Limb (tissue), 2 donors: ENCODE results near the gene ZNRF1.
A peak's percentile ranks its signal among the peaks of the same experiment; 100 is the strongest.
"Not testable (repeated sequence)": the region's sequence is repeated elsewhere in the genome, so short reads cannot be mapped to it uniquely, and the experiment has no call there.

Experiments used
- DNase-seq, 2 donors: peaks; one replicate each; pipeline ENCODE4 v3.0.0-alpha.2; 2016; ENCODE audit errors: extremely low spot score in 2 of 2

Gene ZNRF1

DNA sequence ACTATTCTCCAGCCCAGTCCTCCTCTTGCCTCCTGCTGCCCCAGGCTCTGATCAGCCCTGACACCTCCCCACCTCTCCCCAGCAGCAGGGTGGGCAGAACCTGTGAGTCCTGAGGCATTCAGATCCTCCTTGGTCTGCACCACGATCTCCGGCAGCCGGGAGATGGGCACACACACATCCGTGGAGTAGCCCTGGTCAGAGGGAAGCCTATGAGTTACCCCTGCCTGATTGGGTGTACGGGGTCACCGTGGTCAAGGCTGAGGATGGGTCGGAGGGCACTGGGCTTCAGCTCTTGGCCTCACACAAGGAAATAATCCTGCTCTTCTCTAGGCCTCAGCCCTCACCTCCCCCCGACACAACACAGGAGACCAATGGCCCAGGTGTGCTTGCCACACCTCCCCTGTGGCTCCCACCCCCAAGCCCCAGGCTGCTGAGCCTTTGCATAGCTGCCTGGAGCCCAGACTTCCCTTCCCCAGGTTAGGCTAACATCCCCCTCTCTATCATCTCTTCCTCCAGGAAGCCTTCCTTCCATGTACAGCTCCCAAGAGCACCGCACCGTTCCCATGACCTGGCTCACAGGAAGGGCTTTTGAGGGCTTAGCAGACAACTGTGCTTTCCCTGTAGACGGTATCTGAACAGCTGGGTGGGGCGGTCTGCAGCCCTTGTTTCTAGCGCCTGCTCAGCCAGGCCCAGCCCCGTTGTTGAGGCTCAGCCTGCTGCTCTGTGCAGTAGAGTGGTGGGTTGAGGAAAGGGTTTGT is 114.1 kb downstream of the ZNRF1 start:
- no peak for DNase-seq

DNA sequence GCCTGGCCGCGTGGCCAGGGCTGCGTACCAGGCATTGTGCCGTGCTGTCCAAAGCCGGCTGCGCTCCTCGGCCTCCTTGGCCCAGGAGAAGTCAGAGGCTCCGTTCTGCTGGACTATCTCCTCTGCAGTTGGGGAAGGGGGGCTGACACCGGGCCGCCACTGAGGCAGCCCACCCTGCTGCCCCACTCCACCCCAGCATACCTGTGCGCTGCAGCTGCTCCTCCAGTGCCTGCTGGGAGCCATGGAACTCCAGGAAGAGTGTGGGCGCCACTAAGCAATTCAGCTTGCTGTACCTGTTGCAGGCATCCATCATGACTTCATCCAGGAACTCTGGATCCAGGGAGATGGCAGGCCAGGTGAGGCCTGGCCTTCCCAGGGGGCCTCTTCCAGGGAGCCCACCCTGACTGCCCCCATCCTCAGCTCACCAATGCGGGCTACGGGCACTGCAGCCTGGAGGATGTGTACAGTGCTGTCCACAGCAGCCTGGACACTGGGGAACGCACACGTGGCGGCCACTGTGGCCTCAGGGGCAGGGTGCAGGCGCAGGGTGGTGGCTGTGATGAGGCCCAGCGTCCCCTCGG is 114.8 kb downstream of the ZNRF1 start:
- no peak for DNase-seq

DNA sequence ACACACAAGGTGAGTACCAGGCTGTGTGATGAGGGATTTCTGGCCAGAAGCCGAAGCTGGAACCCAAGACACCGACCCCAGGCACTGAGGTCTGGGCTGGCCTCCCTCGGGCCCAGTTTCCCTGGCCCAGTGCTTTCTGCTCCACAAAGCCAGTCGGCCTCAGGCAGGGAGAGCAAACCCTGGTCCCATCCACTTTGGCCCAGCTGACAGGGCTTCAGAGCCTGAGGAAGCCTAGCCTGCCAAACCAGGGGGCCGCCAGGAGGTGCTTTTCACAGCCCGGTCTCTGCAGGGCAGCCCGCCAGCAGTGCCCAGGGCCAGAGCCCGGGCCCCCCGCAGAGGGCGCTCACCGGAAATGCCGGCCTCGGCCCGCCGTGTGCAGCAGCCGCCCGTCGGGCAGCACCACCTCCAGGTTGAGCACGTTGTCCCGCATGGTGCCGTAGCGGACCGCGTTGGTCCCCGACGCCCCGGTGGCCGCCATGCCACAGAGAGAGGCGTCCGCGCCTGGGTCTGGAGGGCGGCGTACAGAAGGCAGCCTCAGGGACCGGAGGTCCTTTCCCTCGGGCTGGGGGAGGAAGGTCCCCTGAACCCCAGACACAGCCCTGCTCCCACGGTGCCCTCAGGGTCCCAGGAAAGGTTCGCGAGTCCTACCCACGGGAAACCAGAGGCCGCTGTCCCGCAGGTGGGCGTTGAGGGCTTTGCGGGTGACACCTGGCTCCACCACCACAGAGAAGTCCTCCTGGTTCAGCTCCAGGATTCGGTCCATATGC is 115.5 kb downstream of the ZNRF1 start:
- no peak for DNase-seq

DNA sequence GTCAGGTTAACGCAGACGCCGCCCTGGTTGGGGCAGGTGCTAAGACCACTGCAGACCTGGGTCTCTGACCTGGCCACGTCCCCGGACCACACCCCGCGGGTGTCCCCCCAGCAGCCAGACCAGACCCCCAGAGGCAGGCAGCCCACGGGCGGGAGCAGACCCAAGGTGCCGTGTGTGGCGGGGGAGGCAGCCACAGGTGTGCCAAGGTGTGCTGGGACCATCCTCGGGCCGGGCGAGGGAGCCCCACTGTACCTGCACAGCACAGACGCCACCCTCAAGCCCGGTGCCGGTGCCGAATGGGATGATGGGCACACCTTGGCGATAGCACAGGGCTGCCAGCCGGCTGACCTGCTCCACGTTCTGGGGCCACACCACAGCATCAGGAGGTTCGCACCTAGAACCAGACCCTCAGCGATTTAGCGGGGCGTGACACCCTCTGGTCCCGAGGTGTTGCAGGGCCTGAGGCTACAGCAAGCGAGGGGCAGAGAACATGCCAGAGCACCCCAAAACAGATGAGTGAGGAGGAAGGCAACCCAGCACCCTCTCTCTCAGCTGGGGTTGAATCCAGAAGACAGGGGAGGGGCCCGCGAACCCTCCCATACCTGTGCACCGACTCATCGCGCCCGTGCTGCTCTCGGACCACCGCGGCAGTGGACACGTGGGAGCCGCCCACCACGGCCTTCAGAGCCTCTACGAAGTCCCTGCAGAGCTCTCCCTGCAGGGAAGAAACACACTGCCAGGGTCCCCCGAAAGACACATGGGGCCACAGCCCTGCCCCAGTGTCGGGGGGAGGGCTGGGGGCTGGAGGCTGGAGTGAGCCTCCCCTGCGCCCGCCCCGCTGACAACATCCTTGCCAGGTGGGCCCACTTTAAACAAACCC is 116.4 kb downstream of the ZNRF1 start:
- no peak for DNase-seq

DNA sequence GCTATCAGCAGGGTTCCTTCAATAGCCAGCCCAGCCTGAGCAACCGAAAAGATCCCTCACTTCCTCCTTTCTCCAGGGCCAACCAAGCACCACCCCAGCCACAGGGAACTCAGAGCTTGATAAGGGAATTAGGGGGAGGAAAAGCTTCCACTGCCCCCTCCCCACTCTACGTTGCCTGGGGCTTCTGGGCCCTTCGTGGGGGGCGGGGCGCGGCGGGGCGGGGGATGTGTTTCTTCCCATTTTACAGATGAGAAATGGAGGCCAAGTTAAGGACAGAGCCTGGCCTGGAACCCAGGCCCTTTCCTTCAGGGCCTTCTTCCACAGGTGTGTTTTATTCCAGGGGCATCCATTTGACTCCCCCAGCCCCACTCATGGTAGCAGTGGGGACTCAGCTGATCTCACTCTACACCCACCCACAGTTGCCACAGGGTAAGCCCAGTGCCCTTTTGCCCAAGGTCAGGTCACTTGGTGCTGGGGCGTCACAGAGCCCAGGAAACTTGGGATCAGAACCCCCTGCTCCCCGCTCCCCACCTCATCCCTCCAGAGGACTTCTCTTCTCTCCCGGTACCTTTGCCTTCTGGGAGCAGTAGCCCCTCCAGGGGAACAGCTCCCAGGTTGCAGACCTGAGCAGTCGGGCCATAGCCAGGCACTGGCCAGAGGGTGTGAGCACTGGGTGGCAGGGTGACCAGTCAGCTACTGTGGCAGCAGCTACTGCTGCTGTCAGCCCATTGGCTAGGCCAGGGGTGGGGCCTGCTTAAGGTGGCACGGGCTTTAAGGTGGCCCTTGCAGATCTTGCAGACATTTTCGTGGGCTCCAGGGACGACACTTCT is 117.5 kb downstream of the ZNRF1 start, which contains the start of gene LDHD:
Gene LDHD (minus strand): TSS at position 700 of the 830 bp plus-strand sequence. CDS start 60 bp downstream, at position 640.
- DNase-seq, result peak in 1 of 2 donors; percentile 53

- DNase-seq, result no peak
Measured at GRCh38 chr16:75116911-75117245, 118.1 kb downstream of the ZNRF1 start.

DNA sequence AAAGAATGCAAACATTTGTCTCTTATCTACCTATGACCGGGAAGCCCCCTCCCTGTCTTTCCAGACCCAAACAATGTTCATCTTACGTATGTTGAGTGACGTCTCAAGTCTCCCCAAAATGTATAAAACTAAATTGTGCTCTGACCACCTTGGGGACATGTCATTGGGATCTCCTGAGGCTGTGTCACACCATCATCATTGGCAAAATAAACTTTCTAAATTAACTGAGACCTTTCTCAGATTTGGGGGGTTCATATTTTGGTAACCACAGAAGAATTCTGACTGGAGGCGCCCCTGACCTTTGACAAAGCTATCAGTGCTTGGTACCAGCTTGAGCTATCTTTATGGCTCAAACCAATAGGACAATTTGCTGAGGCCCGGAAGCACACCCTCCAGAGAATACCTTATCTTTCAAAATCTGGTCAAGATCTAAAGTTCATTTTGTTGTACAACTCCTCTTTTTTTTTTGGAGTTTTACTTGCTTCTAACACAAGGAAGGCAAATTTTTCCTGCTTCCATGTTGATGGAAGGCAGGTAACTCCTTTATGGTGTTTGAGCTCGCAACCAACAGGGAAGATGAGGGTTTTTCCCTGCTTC is 120.2 kb downstream of the ZNRF1 start:
- no peak for DNase-seq

- no peak for DNase-seq
Measured at GRCh38 chr16:75120253-75120652, 121.4 kb downstream of the ZNRF1 start.

DNA sequence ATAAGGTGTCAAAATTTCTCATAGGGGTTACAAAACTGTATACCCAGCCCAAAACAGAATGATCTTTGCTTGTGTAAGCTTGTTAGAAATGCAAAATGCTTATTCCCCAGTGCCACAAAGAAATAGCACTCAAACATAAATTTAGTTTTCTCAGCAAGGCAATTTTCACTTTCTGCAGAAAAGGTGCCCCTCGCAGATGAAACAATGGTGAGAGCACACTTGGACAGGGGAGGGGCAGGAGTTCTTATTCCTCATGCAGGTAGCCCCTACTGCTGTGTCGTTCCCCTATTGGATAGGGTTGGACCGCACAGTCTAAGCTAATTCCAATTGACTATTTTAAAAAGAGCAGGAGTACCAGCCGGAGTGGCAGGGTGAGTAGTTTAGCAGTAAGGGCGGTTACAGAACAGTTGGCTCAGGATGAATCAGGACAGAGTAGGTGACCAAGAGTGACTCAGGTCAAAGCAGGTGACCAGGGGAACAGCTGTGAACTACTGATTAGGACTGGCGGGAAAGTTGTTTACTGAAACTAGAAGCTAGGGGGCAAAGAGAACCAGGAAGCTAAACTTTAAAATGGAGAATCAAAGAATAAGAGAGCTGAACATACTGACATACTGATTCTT is 123.2 kb downstream of the ZNRF1 start:
- DNase-seq, result no peak

DNA sequence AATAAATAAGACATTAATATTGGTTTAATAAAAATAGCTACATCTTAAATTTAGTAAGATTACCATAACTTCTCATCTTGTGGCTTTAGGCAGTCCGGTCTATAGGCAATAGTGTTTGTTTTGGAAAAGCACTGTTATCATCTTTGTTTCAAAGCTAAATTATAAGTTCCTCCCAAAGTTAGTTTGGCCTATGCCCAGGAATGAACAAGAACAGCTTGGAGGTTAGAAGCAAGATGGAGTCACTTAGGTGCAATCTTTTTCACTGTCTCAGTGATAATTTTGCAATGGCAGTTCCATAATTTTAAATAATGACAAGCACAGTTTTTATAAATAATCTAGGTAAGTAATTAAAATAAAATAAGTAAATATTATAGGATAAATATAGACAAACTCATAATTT is 123.8 kb downstream of the ZNRF1 start:
- DNase-seq, result no peak

GRCh38 chr16:75127713-75128415 is 129.0 kb downstream of the ZNRF1 start:
- no peak for DNase-seq

GRCh38 chr16:75129421-75130149 is 130.8 kb downstream of the ZNRF1 start:
- not testable (repeated sequence) for DNase-seq

- DNase-seq, result no peak
Measured at GRCh38 chr16:75130150-75130771, 131.4 kb downstream of the ZNRF1 start.

DNA sequence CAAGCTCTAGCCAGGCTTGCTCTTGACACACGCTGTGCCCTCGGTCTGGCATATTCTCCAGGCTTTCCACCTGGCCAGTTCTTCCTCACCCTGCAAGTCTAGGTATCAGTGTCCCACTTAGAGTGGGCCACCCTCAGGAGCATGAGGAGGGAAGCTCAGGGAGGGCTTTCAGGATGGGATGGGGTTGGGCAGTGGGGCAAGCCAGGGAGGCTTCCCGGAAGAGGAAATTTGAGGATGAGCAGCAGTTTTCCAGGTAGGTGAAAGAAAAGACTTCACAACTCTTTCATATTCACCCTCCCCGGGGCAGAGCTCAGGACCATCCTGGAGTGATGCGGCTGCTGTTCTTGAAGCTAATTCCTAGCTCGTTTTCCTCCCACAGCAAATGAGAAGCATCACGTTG is 132.3 kb downstream of the ZNRF1 start:
- DNase-seq, result no peak

DNA sequence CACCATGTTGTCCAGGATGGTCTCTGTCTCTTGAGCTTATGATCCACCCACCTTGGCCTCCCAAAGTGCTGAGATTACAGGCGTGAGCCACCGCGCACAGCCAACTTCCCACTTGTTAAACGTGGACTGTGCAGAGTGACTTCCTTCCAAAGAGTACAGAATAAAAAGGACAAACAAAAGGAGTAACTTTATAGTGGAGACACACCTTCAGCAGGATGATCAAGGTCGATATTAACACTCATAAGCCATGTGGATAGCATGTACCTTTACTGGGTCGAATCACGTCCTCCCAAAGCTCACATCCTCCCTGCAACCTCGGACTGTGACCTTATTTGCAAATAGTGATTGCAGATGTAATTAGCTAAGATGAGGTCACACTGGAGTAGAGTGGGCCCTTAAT is 139.4 kb downstream of the ZNRF1 start:
- no peak for DNase-seq

DNA sequence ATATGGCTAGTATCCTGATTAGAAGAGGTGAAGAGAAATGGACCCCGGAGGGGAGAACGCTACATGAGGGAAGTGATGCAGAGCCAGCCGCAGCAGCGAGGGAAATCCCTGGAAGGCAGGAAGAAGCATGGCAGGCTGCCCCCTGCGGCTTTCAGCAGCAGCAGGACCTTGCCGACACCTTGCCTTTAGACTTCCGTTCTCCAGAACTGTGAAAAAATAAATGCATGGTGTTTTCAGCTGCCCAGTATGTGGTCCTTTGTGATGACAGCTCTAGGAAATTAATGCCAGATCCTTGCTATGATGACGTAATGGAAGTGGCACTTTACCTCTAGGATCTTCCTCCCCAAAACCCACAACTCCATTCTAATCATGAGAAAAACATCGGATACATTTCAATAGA is 139.8 kb downstream of the ZNRF1 start:
- DNase-seq, result no peak

- DNase-seq, result no peak
Measured at GRCh38 chr16:75139498-75139897, 140.7 kb downstream of the ZNRF1 start.

GRCh38 chr16:75143941-75144340 is 145.1 kb downstream of the ZNRF1 start:
- DNase-seq, result no peak
